GM18517 (cell line): ENCODE results near the gene SPTB.

Source experiments
- ATAC-seq: cut with Tn5 transposase; IDR thresholded peaks from one replicate; pipeline ENCODE4 v1.9.1; 2021; ENCODE audit warnings: mild to moderate bottlenecking, moderate library complexity; ENCODE audit not compliant: unreplicated experiment

The SPTB gene

GRCh38 chr14:64889352-64889751, 9.6 kb upstream of the SPTB start:
- no peak for ATAC-seq

GRCh38 chr14:64885559-64885958, 5.9 kb upstream of the SPTB start:
- no peak for ATAC-seq

- no peak for ATAC-seq
Measured at GRCh38 chr14:64880221-64881121, 764 bp upstream of the SPTB start.

GRCh38 chr14:64878837-64879634, 671 bp downstream of the SPTB start:
- ATAC-seq: no peak

- no peak for ATAC-seq
Measured at GRCh38 chr14:64877846-64878245, 1.9 kb downstream of the SPTB start.

- ATAC-seq: no peak
Measured at GRCh38 chr14:64875350-64875749, 4.4 kb downstream of the SPTB start.

- ATAC-seq: no peak
Measured at GRCh38 chr14:64873506-64874219, 6.0 kb downstream of the SPTB start.

- ATAC-seq: no peak
Measured at GRCh38 chr14:64871344-64871743, 8.4 kb downstream of the SPTB start.

GRCh38 chr14:64870160-64870559, 9.5 kb downstream of the SPTB start:
- ATAC-seq: no peak

GRCh38 chr14:64868841-64869240, 10.9 kb downstream of the SPTB start:
- ATAC-seq: no peak

GRCh38 chr14:64868379-64868778, 11.3 kb downstream of the SPTB start:
- ATAC-seq: no peak

- ATAC-seq: no peak
Measured at GRCh38 chr14:64867182-64867581, 12.5 kb downstream of the SPTB start.

GRCh38 chr14:64865992-64866391, 13.7 kb downstream of the SPTB start:
- ATAC-seq: no peak

- no peak for ATAC-seq
Measured at GRCh38 chr14:64865109-64865508, 14.6 kb downstream of the SPTB start.

GRCh38 chr14:64864258-64864657, 15.4 kb downstream of the SPTB start:
- no peak for ATAC-seq

- ATAC-seq: no peak
Measured at GRCh38 chr14:64861916-64862315, 17.8 kb downstream of the SPTB start.

- ATAC-seq: no peak
Measured at GRCh38 chr14:64860039-64860438, 19.7 kb downstream of the SPTB start.

- no peak for ATAC-seq
Measured at GRCh38 chr14:64857979-64858744, 21.5 kb downstream of the SPTB start.

- ATAC-seq: no peak
Measured at GRCh38 chr14:64856529-64857445, 22.9 kb downstream of the SPTB start.
